ENCODE results near the gene PIGR. TPM values are rescaled to one million over a fixed set of nuclear protein-coding genes. Genes with fewer than 3 reads are reported as not detected.

PIGR gene
- total RNA-seq, 3 donors from 2014 or later, result 4,355 to 12,072 (median 9,452) TPM

- no peaks in the 10 kb centered on the region for H3K9me3 ChIP-seq
- no peak for ATAC-seq
- no peak for DNase-seq
- H3K4me1 ChIP-seq (ENCODE audit: low read depth), result no peaks in the 10 kb centered on the region
- intact Hi-C loops (cut with DNase I, micrococcal nuclease), result no loop called here
- no peak for TF ChIP-seq CTCF (IDR thresholded peaks at IDR 0.05)
- no peak overlapping the region for H3K4me3 ChIP-seq
- no peaks in the 10 kb centered on the region for H3K36me3 ChIP-seq (ENCODE audit: low read depth)
Measured at GRCh38 chr1:206896261-206896660, 50.0 kb downstream of the PIGR start.

GRCh38 chr1:206895837-206896242 lies 50.4 kb downstream of the PIGR start:
- H3K9me3 ChIP-seq, result no peaks in the 10 kb centered on the region
- ATAC-seq (peak; percentile 37), DNase-seq (no peak)
- no peak overlapping the region for H3K4me3 ChIP-seq
- H3K36me3 ChIP-seq (ENCODE audit: low read depth), result no peaks in the 10 kb centered on the region
- TF ChIP-seq CTCF (IDR thresholded peaks at IDR 0.05), result no peak
- H3K4me1 ChIP-seq (ENCODE audit: low read depth), result no peaks in the 10 kb centered on the region
- intact Hi-C loops (cut with DNase I, micrococcal nuclease), result no loop called here

GRCh38 chr1:206895325-206895724 lies 50.9 kb downstream of the PIGR start:
- Histone ChIP-seq H3K9me3 (no peaks in the 10 kb centered on the region), H3K36me3 (ENCODE audit: low read depth) (no peaks in the 10 kb centered on the region), H3K4me3 (no peak overlapping the region), H3K4me1 (ENCODE audit: low read depth) (no peaks in the 10 kb centered on the region)
- DNase-seq (no peak), ATAC-seq (no peak)
- no peak for TF ChIP-seq CTCF (IDR thresholded peaks at IDR 0.05)
- intact Hi-C loops (cut with DNase I, micrococcal nuclease), result no loop called here

GRCh38 chr1:206893380-206893779 lies 52.9 kb downstream of the PIGR start:
- intact Hi-C loops (cut with DNase I, micrococcal nuclease), result no loop called here
- no peak for DNase-seq
- no peak for TF ChIP-seq CTCF (IDR thresholded peaks at IDR 0.05)
- ATAC-seq, result no peak
- H3K4me1 ChIP-seq (ENCODE audit: low read depth), result no peaks in the 10 kb centered on the region
- H3K36me3 ChIP-seq (ENCODE audit: low read depth), result no peaks in the 10 kb centered on the region
- H3K4me3 ChIP-seq, result no peak overlapping the region
- no peaks in the 10 kb centered on the region for H3K9me3 ChIP-seq

- Histone ChIP-seq H3K9me3 (no peaks in the 10 kb centered on the region), H3K36me3 (ENCODE audit: low read depth) (no peaks in the 10 kb centered on the region), H3K4me1 (ENCODE audit: low read depth) (no peaks in the 10 kb centered on the region), H3K4me3 (no peak overlapping the region)
- intact Hi-C loops (cut with DNase I, micrococcal nuclease), result no loop called here
- no peak for DNase-seq
- TF ChIP-seq CTCF (IDR thresholded peaks at IDR 0.05), result no peak
- no peak for ATAC-seq
Measured at GRCh38 chr1:206892351-206892984, 53.8 kb downstream of the PIGR start.

GRCh38 chr1:206891412-206891811 lies 54.9 kb downstream of the PIGR start:
- ATAC-seq (no peak), DNase-seq (no peak)
- no peak overlapping the region for H3K4me3 ChIP-seq
- intact Hi-C loops (cut with DNase I, micrococcal nuclease), result no loop called here
- H3K9me3 ChIP-seq, result no peaks in the 10 kb centered on the region
- no peak for TF ChIP-seq CTCF (IDR thresholded peaks at IDR 0.05)
- H3K4me1 ChIP-seq (ENCODE audit: low read depth), result no peaks in the 10 kb centered on the region
- no peaks in the 10 kb centered on the region for H3K36me3 ChIP-seq (ENCODE audit: low read depth)
